A673 (cell line): ENCODE data around the gene PEX7.

Source experiments
- EZH2 ChIP-seq: fragments of 200-600 bp; sonication (generic); IDR thresholded peaks from 2 replicates; pipeline ENCODE4 v1.6.1; 2017; ENCODE audit warnings: borderline replicate concordance, low read depth, mild to moderate bottlenecking, mixed read lengths, antibody characterized with exemption, low read length; ENCODE audit not compliant: poor library complexity, severe bottlenecking
- TF ChIP-seq, protein P1 (sequence below): fragments of 300-800, 200-600 bp; sonication (generic); conservative IDR thresholded peaks from 2 replicates; pipeline ENCODE4 v1.5.1; 2017; ENCODE audit warnings: low read depth, mild to moderate bottlenecking, antibody characterized with exemption, low read length, moderate library complexity, mixed read lengths

DNA sequence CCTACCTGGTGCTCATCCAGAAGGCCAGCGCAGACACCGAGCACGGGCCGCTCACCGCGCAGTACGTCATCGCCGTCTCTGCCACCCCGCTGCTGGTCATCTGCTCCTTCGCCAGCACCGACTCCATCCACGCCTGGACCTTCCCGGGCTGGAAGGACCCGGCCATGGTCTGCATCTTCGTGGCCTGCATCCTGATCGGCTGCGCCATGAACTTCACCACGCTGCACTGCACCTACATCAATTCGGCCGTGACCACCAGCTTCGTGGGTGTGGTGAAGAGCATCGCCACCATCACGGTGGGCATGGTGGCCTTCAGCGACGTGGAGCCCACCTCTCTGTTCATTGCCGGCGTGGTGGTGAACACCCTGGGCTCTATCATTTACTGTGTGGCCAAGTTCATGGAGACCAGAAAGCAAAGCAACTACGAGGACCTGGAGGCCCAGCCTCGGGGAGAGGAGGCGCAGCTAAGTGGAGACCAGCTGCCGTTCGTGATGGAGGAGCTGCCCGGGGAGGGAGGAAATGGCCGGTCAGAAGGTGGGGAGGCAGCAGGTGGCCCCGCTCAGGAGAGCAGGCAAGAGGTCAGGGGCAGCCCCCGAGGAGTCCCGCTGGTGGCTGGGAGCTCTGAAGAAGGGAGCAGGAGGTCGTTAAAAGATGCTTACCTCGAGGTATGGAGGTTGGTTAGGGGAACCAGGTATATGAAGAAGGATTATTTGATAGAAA lies 101.7 kb downstream of the PEX7 start:
- TF ChIP-seq, protein P1, sequence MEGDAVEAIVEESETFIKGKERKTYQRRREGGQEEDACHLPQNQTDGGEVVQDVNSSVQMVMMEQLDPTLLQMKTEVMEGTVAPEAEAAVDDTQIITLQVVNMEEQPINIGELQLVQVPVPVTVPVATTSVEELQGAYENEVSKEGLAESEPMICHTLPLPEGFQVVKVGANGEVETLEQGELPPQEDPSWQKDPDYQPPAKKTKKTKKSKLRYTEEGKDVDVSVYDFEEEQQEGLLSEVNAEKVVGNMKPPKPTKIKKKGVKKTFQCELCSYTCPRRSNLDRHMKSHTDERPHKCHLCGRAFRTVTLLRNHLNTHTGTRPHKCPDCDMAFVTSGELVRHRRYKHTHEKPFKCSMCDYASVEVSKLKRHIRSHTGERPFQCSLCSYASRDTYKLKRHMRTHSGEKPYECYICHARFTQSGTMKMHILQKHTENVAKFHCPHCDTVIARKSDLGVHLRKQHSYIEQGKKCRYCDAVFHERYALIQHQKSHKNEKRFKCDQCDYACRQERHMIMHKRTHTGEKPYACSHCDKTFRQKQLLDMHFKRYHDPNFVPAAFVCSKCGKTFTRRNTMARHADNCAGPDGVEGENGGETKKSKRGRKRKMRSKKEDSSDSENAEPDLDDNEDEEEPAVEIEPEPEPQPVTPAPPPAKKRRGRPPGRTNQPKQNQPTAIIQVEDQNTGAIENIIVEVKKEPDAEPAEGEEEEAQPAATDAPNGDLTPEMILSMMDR: no peak
- peak; percentile 42 for TF ChIP-seq EZH2
